Panc1 (cell line): ENCODE data around the gene LIMCH1. TPM values are rescaled to one million over a fixed set of nuclear protein-coding genes. Genes with fewer than 3 reads are reported as not detected.

Source experiments
- ATAC-seq: fragments of 200-7000 bp; cut with Tn5 transposase; 2 replicates; pipeline ENCODE4 v1.9.1; 2020; ENCODE audit warnings: mild to moderate bottlenecking, moderate library complexity
- BruUV-seq: library from RNA; stranded (reverse); fragments of 400-500 nt; replicated peaks from 2 replicates; lab custom pipeline; 2021; lab: Mats Ljungman, UMichigan
- CTCF ChIA-PET: fragments of 300-600 bp; sonication (Branson Sonifier 250); formaldehyde crosslinking; loops from one replicate; lab custom pipeline; 2022; ENCODE audit warnings: antibody characterized with exemption; lab: Charles Lee
- POLR2A ChIA-PET: fragments of 300-600 bp; sonication (Branson Sonifier 250); formaldehyde crosslinking; loops from one replicate; lab custom pipeline; 2022; ENCODE audit warnings: antibody characterized with exemption; lab: Charles Lee
- DNase-seq: peaks from one replicate; pipeline ENCODE4 v3.0.0-alpha.2; 2010; ENCODE audit warnings: low read depth, low spot score
- H3K27ac ChIP-seq: 2 replicates; pipeline ENCODE4 v1.5.1; 2011; ENCODE audit warnings: mild to moderate bottlenecking, low read length, inconsistent platforms
- H3K27me3 ChIP-seq: fragments of 200-500 bp; sonication (Bioruptor generic); 2 replicates; pipeline ENCODE4 v1.6.0; 2014; ENCODE audit warnings: low read length, inconsistent platforms; ENCODE audit not compliant: control insufficient read depth, insufficient read depth
- H3K36me3 ChIP-seq: fragments of 200-500 bp; sonication (Bioruptor generic); 2 replicates; pipeline ENCODE4 v1.5.1; 2014; ENCODE audit warnings: inconsistent platforms, mild to moderate bottlenecking, low read length, moderate library complexity; ENCODE audit not compliant: control insufficient read depth, insufficient read depth
- H3K4me1 ChIP-seq: 2 replicates; pipeline ENCODE4 v1.5.1; 2011; ENCODE audit warnings: inconsistent platforms, mild to moderate bottlenecking, low read length, moderate library complexity; ENCODE audit not compliant: control insufficient read depth, insufficient read depth
- H3K4me3 ChIP-seq, 2 experiments: 2 replicates each; pipeline ENCODE4 v1.5.1; 2011 to 2012; ENCODE audit warnings: low read depth in 2 of 2, low read length in 2 of 2, mild to moderate bottlenecking in 2 of 2, inconsistent platforms in 1 of 2, moderate library complexity in 1 of 2
- H3K9me3 ChIP-seq: fragments of 200-500 bp; sonication (Bioruptor generic); 2 replicates; pipeline ENCODE4 v1.5.1; 2014; ENCODE audit warnings: low read depth, mild to moderate bottlenecking, inconsistent platforms, low read length, moderate library complexity; ENCODE audit not compliant: control insufficient read depth, insufficient read depth
- POLR2AphosphoS5 ChIP-seq: IDR thresholded peaks from 2 replicates; pipeline ENCODE4 v1.6.1; 2012; ENCODE audit warnings: mild to moderate bottlenecking, low read depth, low read length, moderate library complexity
- SIN3A ChIP-seq: IDR thresholded peaks from 2 replicates; pipeline ENCODE4 v1.6.1; 2012; ENCODE audit warnings: low read depth, mild to moderate bottlenecking, low read length, moderate library complexity, borderline replicate concordance; ENCODE audit not compliant: insufficient read depth
- TCF7L2 ChIP-seq: IDR thresholded peaks from 2 replicates; pipeline ENCODE4 v1.6.1; 2011; ENCODE audit warnings: mild to moderate bottlenecking, low read depth, low read length, inconsistent platforms
- in situ Hi-C: cut with HindIII; loops from 2 replicates; pipeline ENCODE4 v1.10.0; 2016; ENCODE audit warnings: low sequenced_read_pairs, low pct_unique_long_range_greater_than_20kb
- intact Hi-C: fragments of 100-400 bp; cut with micrococcal nuclease; formaldehyde crosslinking; loops from one replicate; pipeline ENCODE4 v1.10.0; 2022; ENCODE audit not compliant: unreplicated experiment
- total RNA-seq: library from RNA; stranded (reverse); gene quantifications from one replicate; pipeline ENCODE4 v1.2.1, GENCODE V29; 2021; ENCODE audit not compliant: unreplicated experiment
- TF ChIP-seq, protein P1 (sequence below): fragments of 450-650 bp; IDR thresholded peaks from 2 replicates; pipeline ENCODE4 v1.5.1; 2017; ENCODE audit warnings: mild to moderate bottlenecking
- TF ChIP-seq, protein P2 (sequence below), 2 experiments: IDR thresholded peaks; 2 replicates each; pipeline ENCODE4 v1.6.1; 2011 to 2012; ENCODE audit warnings: low read depth in 2 of 2, control low read depth in 1 of 2, low read length in 1 of 2, mild to moderate bottlenecking in 1 of 2, moderate library complexity in 1 of 2; ENCODE audit not compliant: insufficient read depth in 1 of 2

LIMCH1 gene
- total RNA-seq, 1 experiment from 2014 or later: 3.3 TPM

DNA sequence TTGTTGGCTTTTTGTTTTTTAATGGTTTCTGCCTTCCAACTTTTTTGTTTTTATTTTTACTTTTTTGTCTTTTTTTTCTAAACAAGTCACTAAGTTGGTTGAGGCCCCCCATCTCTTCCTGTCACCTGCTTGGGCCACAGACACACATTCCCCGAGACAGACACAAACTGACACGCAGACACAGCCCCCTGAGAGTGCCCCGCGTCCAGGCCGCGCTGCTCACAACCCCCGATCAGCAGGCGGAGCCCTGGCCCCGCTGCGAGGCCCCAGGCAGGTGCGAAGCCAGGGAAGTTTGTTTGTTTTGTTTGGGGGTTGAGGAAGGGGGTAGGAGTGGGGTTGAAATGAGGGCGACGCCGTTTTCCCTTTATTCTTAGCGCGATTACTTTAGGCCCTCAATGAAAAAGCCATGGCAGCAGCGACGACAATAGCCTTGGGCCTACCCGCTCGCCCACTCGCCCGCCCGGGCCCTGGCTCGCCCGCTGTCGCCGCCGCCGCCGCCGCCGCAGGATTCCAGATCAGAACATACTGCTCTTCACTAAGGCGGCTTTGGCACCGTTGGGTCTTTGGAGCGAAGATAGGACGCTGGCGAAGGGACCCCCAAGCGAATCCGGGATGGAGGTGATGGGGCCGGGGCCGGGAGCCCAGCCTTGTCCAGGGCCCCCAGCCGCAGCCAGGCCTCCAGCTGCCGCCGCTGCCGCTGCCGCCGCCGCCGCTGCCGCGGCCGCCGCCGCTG, 207.5 kb downstream of the LIMCH1 start:
- Histone ChIP-seq H3K4me3 (no peak overlapping the region), H3K4me1 (no peaks in the 10 kb centered on the region), H3K27me3 (peaks cover 2% of the 10 kb centered on the region; the same call in 1 of the 2 replicates), H3K27ac (no peak overlapping the region), H3K36me3 (no peaks in the 10 kb centered on the region), H3K9me3 (no peaks in the 10 kb centered on the region)
- ChIA-PET CTCF (no interaction called here), POLR2A (no interaction called here)
- TF ChIP-seq, protein P1, sequence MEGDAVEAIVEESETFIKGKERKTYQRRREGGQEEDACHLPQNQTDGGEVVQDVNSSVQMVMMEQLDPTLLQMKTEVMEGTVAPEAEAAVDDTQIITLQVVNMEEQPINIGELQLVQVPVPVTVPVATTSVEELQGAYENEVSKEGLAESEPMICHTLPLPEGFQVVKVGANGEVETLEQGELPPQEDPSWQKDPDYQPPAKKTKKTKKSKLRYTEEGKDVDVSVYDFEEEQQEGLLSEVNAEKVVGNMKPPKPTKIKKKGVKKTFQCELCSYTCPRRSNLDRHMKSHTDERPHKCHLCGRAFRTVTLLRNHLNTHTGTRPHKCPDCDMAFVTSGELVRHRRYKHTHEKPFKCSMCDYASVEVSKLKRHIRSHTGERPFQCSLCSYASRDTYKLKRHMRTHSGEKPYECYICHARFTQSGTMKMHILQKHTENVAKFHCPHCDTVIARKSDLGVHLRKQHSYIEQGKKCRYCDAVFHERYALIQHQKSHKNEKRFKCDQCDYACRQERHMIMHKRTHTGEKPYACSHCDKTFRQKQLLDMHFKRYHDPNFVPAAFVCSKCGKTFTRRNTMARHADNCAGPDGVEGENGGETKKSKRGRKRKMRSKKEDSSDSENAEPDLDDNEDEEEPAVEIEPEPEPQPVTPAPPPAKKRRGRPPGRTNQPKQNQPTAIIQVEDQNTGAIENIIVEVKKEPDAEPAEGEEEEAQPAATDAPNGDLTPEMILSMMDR: no peak
- no peak for TF ChIP-seq TCF7L2
- no peak for TF ChIP-seq POLR2AphosphoS5
- TF ChIP-seq SIN3A: no peak
- TF ChIP-seq, protein P2, sequence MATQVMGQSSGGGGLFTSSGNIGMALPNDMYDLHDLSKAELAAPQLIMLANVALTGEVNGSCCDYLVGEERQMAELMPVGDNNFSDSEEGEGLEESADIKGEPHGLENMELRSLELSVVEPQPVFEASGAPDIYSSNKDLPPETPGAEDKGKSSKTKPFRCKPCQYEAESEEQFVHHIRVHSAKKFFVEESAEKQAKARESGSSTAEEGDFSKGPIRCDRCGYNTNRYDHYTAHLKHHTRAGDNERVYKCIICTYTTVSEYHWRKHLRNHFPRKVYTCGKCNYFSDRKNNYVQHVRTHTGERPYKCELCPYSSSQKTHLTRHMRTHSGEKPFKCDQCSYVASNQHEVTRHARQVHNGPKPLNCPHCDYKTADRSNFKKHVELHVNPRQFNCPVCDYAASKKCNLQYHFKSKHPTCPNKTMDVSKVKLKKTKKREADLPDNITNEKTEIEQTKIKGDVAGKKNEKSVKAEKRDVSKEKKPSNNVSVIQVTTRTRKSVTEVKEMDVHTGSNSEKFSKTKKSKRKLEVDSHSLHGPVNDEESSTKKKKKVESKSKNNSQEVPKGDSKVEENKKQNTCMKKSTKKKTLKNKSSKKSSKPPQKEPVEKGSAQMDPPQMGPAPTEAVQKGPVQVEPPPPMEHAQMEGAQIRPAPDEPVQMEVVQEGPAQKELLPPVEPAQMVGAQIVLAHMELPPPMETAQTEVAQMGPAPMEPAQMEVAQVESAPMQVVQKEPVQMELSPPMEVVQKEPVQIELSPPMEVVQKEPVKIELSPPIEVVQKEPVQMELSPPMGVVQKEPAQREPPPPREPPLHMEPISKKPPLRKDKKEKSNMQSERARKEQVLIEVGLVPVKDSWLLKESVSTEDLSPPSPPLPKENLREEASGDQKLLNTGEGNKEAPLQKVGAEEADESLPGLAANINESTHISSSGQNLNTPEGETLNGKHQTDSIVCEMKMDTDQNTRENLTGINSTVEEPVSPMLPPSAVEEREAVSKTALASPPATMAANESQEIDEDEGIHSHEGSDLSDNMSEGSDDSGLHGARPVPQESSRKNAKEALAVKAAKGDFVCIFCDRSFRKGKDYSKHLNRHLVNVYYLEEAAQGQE (IDR thresholded peaks at IDR 0.05; ENCODE audit: insufficient read depth in 1 of 2, low read depth in 2 of 2, low read length in 1 of 2): no peak
- ATAC-seq (no peak), DNase-seq (no peak)
- no TSS peak for BruUV-seq
- in situ Hi-C loops (no loop called here), intact Hi-C loops (no loop called here)

DNA sequence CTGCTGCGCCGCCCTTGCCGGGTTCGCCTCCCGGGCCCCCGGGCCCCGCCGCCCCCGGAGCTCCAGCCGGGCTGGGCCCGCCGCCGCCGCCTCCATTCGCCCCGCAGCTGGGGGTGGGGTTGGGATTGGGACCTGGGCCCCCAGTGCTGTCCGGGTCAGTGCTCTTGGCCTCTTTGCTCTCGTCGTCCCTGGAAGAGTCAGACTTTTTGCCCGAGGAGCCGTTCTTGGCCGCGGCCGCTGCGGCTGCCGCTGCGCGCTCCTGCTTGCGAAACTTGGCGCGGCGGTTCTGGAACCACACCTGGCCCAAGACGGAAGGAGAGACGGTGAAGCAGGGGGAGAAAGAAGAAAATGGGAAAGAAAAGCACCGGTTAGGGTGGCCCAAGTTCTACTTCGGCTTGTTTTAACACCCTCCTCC, 208.1 kb downstream of the LIMCH1 start:
- ATAC-seq: no peak
- no TSS peak for BruUV-seq

More for the DNA sequence above, 208.1 kb downstream of the LIMCH1 start:
- TF ChIP-seq, protein P1: no peak
- TF ChIP-seq, protein P2 (IDR thresholded peaks at IDR 0.05; ENCODE audit: insufficient read depth in 1 of 2, low read depth in 2 of 2, low read length in 1 of 2): no peak
- TF ChIP-seq POLR2AphosphoS5 (no peak), SIN3A (no peak), TCF7L2 (no peak)
- Histone ChIP-seq H3K4me1 (no peaks in the 10 kb centered on the region), H3K27me3 (peaks cover 2% of the 10 kb centered on the region; the same call in 1 of the 2 replicates), H3K4me3 (no peak overlapping the region), H3K9me3 (no peaks in the 10 kb centered on the region), H3K27ac (no peak overlapping the region), H3K36me3 (no peaks in the 10 kb centered on the region)
- intact Hi-C loops (no loop called here), in situ Hi-C loops (no loop called here)
- POLR2A ChIA-PET: no interaction called here
- CTCF ChIA-PET: no interaction called here
- DNase-seq: no peak
